Activated CD4-positive, alpha-beta T cell treated with anti-CD3 and anti-CD28 coated beads, Interleukin-2, amount 50 U/mL, for 24 hours (primary cell): ENCODE results near the gene PPEF2.
"Not testable (repeated sequence)": the region's sequence is repeated elsewhere in the genome, so short reads cannot be mapped to it uniquely, and the experiment has no call there.

Source experiments
- DNase-seq, 2 donors: peaks; one replicate each; pipeline ENCODE4 v3.0.0-alpha.2; 2020; ENCODE audit warnings: low read depth in 1 of 2, low spot score in 1 of 2

Gene PPEF2, protein sequence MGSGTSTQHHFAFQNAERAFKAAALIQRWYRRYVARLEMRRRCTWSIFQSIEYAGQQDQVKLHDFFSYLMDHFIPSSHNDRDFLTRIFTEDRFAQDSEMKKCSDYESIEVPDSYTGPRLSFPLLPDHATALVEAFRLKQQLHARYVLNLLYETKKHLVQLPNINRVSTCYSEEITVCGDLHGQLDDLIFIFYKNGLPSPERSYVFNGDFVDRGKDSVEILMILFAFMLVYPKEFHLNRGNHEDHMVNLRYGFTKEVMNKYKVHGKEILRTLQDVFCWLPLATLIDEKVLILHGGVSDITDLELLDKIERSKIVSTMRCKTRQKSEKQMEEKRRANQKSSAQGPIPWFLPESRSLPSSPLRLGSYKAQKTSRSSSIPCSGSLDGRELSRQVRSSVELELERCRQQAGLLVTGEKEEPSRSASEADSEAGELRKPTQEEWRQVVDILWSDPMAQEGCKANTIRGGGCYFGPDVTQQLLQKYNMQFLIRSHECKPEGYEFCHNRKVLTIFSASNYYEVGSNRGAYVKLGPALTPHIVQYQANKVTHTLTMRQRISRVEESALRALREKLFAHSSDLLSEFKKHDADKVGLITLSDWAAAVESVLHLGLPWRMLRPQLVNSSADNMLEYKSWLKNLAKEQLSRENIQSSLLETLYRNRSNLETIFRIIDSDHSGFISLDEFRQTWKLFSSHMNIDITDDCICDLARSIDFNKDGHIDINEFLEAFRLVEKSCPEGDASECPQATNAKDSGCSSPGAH

DNA sequence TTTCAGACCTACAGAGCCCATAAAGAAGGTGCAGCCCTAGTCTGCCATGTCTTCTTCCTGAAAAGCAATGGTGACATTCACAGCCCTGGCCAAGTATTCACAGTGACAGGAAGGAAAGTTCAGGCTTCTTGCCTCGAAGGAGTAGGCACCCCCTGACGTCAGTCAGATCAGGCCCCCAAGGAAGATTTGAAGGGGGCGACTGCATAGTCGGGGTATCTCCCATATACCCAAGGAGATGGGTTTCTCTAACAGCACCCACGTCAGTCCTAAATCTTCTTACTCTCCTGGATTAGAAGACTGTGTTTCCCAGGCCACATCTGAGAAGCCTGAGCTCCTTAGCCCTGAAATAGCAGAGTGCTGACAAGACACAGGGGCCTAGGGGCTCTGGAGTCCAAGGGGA is at the start of gene PPEF2:
TSS of gene PPEF2 (minus strand) at position 101 of the 400 bp plus-strand sequence. CDS start 6,127 bp downstream, outside the sequence.
- no peak for DNase-seq

DNA sequence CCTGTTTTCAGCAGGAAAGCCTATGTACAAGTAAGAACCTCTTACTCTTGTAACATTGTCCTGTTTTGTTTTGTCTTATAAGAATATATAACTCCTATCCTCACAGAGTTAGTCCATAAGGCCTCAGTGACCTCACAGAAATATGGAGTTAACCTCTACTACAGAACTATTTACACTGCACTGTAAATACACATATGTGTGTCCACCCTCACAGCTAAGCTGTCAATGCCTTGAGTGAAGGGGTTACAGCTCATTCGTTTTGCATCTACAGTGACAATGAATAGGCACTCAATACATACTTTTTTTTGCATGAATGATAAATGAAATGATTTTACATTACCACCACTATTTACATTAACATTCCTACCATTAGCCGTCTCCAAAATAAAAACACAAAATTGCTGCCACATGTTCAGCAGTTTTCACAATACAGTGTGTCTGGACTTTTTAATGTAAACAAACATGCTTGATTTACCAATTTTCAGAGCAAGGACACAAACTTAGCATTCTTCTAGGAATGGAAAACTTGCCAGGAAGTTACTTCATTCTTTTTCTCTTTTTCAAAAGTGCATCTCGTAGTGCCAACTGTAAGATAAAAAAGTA is 48.1 kb upstream of the PPEF2 start:
- DNase-seq: no peak

DNA sequence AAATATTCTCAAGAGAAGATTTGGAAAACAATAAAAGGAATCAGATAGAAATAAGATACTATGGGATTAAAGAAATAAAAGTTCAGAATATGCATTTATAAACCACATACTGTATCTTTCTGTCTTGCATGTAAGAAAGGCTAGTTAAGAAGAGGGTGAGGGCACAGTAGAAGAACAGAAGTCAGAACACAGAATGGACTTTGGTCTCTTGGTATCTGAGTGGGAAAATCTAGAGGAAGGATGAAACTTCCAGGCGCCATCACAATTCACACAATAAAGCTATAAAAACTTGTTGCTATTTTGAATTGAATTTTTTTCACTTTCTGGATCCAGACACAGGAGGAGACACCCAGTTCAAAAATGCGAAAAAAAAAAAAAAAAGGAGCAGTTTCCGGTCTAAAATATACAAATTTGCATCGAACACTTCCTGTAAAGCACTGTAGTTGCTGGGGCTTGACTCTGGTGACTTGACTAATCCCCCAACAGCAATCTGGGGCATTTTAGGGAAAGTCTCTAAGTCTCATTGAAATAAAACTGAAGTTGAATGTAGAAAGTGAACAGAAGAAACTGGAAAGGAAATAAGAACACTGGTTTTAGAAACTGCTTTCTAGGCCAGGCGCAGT is 46.7 kb upstream of the PPEF2 start:
- DNase-seq: no peak

DNA sequence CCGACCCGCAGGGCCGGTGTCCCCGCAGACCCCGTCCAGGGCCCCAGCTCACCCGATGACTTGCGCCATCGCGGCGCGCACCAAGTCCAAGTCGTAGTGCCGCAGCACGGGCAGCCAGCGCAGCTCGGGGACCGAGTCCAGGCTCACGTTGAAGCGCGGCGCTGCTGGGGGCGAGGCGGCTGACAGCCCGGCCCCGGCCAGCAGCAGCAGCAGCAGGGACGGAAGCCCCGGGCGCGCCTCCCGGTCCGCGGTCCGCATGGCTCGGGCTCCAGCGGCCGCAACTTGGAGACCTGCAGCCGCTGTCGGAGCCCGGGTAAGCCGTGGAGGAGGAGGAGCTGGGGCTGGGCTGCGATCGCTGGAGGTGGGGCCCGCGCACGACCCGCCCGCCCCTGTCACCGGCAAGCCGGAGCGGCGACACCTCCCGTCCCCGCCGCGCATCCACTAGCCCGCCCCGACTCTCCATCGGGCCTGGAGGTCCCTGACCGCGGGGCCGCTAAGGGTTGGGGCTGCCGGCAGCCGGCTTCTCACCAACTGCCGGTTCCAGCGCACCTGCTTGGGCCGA is 38.5 kb upstream of the PPEF2 start, which contains the start of gene NAAA:
TSS of gene NAAA (minus strand) at position 322 of the 562 bp plus-strand sequence. CDS start at position 258, 64 bp downstream.
- DNase-seq: peak; percentile 61 to 69

DNA sequence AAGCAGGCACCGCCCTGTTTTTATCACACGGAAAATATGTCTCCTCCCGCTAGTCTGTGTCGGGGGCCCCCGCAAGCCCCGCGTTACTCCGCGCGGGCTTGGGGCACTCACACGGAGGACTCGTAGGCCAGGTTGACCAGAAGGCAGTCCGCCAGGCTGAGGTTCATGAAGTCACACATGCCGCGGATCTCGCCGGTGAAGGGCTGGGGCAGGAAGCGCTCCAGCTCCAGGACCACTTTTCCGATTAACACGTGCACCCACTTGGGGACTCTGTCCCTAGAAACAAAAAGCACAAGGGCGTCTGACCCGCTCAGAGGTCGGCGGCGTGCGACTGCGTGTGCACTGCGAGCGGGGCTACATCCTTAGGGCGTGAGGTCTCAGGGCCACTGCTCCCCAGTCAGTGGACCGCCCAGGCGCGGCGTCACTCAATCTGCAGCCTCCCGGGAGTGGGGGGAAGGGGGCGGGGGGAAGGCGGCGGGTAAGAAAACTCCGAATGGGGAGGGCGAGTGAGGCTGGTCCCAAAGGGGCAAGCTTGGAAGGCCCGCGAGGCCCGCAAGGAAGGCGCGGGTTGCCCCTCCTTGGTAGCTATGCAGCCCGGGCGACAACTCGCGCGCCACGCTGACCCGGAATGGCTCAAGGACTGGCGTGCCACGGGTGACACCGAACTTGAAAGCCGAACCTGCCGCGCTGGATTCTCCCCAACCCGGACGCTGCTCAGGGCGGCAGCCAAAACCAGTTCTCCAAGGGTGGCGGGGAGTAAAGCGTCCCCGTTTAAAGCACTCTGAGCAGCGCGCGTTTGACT is 37.8 kb upstream of the PPEF2 start:
- peak; percentile 64 to 65 for DNase-seq

DNA sequence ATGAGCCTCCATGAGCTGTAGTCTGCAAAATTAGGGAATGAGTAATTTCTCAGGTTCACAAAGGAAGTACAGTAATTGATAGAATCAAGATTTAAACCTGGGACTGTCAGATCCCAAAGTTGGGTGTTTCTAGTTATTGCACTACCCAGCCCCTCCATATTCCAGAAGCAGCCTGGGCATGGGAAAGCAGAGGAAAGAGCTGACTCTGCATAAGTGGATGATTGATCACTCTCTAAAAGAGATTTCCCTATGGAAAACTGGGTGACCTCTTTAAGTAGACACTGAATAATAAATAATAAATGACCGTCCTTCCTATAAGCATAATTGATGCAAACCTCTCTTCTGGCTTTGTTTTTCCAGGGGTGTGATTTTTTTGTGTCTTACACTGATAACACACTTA is 33.4 kb upstream of the PPEF2 start:
- DNase-seq: no peak

DNA sequence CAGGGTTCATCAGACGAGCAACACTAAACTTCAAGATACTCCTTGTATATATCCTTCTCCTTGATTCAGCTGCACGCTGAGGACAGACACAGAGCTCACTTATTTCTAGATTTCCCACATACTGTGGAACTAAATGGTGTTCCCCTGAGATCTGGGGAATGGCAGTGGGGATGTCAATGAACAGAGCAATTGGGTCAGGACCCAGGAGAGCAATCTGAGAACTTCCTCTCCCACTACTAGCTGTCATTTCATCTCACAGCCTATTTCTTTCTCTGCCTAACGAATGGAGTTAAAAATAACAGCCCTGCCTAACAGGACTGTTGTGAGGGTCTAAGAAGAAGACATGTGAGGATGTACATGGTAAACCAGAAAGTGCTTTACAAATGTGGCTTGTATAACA is 27.9 kb upstream of the PPEF2 start:
- no peak for DNase-seq

DNA sequence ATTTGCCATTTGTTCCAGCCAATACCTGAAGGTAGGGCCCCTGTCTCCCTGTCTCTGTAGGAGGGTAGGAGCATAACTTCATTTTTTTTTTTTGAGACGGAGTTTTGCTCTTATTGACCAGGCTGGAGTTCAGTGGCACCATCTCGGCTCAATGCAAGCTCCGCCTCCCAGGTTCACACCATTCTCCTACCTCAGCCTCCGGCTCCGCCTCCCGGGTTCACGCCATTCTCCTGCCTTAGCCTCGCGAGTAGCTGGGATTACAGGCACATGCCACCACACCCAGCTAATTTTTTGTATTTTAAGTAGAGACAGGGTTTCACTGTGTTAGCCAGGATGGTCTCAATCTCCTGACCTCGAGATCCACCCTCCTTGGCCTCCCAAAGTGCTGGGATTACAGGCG is 22.7 kb upstream of the PPEF2 start:
- DNase-seq: not testable (repeated sequence)

DNA sequence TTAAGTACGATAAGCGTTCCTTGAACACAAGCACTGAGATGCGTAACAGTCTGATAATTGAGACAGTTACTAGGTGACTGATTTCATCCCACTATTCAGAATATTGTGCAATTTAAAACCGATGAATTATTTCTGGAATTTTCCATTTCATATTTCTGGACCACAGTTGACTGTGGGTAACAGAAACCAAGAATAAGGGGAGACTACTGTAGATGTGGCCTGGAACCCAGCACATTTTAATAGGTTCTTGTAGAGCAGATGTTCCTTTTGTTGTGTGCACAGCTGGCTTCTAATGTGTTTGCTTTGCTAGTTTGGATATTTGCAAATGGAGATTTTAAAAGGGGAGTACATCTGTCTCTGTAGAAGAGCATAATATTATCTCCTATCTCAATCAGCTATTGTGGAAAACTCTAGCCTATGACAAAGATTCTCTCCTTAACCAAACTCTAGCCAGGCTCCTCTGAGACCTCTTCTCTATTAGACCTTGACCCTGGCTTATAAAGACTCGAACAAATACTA is 22.1 kb upstream of the PPEF2 start:
- no peak for DNase-seq

DNA sequence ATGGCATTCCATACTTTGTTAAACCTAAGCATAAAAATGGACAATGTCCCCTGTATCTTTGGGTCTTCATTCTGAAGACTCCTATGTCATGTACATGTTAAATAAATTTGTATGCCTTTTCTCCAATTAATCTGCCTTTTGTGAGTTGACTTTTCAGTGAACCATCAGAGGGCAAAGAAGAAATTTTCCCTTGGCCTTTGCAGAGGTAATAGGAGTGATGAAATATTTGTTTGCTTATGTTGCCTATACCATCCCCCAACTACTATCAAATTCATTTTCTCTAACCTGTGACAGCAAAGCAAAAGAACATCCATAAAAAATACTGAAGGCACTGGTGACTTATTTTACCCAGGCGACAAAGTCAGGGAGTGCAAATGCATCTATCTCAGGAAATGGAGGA is 20.3 kb upstream of the PPEF2 start:
- DNase-seq: no peak

DNA sequence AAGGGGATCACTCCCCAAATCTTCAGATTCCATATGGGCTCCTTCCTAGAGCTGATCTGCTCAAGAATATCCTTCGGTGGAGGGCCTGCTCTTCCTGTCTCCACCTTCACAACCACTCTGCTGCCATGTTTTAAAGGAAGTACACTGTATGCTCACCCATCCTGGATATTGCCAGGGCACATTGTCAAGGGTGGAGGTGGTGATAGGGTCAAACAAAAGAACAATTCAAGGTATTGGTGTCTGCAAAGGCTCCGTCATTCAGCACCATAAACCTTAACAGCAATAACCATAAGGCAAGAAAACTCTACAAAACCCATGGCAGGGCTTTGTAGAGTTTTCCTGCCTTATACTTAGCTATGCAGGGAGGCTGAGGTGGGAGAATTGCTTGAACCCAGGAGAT is 19.7 kb upstream of the PPEF2 start:
- no peak for DNase-seq

DNA sequence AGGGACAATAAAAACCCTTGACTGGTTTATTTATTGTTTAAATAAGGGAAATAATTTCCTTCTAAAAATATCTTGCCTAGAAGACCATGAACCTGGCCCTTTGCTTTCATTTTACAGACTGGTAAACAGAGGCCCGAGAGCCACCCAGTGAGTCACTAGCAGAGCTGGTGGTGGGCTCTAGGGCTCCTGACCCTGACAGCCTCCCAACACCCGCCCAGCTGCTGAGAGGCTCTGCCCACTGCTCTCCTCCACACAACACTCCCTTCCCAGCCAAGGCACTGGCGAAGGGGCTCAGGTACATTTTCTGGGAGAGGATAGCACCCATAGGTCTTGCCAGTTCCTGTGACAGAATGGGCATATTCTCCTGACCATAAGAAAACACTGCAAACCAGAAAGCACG is 18.1 kb upstream of the PPEF2 start:
- no peak for DNase-seq

DNA sequence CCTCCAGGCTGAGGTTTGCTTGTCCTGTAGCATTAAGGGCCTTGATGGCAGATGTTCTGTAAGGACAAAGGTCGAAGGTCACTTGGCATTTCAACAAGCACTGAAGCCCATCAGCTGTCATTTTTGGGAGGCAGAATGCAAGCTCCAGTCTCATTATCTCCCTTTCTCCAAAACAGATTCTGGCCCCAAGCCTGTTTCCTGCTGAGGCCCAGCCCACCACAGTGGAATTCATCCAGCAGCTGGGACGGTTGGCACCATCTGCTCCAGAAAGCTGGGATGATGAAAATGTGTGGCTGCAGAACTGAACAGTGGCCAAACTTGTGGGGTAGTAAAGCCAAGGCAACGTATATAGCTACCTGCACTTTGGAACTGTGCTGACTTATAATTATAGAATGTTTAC is 17.7 kb upstream of the PPEF2 start:
- DNase-seq: no peak

DNA sequence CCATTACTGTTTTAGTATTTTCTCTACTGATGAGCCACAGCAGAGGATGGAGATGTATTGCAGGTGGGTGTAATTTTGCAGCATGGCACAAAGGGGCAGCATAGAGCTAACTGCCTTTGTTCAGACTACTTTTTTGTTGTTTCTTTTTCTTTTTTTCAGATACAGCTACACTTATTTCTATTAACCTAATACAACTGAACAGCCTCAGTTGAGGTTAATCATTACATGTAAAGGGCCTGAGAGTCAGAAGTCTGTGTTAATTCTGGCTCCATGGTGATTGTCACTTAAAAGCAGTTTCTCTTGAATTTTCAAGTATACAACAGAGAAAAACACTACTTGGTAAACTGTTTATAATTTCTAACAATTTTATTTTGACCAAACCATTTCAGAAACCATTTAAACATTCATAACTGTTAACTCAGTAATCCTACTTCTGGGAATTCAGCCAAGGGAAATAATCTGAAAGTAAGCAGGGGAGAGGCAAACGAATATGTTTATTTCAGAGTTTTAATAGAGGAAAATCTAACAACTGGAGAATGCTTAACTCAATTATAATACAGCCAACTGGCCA is 13.9 kb upstream of the PPEF2 start:
- DNase-seq: peak in 1 of 2 donors; percentile 6

DNA sequence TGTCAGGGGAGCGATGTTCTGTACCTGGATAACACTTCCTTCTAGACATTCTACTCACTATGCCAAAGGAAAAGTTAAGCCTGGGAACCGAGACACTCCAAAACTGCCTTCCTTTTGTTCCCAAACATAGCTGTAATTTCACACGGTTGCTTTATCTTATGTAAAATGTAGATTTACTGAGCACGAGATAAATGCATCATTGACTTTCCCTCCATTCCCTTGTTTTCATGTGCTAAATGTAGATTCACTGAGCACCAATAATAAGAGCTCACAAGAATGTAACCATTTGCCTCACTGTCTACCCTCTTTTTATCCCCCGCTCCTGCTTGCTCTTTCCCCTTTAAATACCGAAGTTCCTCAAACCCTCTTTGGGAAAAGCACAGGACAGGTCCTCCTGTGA is 10.7 kb upstream of the PPEF2 start:
- DNase-seq: no peak

DNA sequence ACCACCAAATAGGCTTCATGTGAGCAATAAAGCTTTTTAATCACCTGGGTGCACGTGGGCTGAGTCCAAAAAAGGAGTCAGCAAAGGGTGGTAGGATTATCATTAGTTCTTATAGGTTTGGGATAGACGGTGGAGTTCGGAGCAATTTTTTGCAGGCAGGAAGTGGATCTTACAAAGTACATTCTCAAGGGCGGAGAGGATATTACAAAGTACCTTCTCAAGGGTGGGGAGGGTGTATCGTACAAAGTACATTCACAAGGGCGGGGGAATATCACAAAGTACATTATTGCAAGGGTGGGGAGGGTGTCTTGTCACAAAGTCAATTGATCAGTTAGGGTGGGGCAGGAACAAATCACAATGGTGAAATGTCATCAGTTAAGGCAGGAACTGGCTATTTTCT is 8.6 kb upstream of the PPEF2 start:
- not testable (repeated sequence) for DNase-seq

DNA sequence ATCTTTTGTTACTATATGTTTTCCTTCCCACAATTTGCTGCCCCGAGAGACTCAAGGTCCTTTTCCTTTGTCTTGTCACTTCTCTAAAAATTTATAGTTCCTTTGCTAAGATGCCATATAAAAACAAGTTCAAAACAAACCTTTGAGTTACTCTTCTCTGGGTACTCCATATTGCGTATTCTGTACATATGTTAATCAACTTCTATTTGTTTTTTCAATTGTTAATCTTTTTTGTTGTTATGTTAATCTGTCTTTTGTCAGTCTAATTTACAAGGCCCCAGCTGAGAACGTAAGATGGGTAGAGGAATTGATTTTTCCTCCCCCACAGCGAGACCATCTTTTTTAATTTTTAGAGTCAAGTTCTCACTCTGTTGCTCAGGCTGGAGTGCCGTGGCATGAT is 7.2 kb upstream of the PPEF2 start:
- DNase-seq: no peak

DNA sequence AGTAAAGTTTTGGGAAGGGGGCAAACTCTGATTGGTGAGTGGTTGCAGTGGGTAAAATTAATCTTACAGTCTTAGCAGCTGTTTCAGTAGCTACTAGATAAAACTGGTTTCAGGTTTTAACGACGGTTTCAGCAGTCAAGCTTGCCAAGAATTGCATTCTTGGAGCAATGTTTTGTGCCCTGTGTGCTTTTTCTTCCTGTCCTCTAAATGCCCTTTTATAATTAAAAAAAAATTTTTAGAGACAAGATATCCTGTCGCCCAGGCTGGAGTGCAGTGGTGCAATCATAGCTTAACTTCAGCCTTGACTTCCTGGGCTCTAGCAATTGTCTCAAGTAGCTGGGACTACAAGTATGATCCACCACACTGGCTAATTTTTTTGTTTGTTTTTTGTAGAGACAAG is 6.3 kb upstream of the PPEF2 start:
- DNase-seq: no peak

DNA sequence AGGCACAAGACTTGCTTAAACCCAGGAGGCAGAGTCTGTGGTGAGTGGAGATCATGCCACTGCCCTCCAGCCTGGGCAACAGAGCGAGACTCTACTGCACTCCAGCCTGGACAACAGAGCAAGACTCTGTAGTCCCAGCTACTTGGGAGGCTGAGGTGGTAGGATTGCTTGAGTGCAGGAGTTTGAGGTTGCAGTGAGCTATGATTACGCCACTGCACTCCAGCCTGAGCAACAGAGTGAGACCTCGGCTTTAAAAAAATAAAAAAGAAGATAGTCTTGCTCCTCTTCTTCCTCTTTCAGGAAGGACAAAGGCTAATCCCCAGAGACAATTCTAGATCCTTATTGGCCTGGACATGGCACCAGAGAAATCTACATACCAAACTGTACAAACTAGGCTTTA is 5.7 kb upstream of the PPEF2 start:
- DNase-seq: no peak

DNA sequence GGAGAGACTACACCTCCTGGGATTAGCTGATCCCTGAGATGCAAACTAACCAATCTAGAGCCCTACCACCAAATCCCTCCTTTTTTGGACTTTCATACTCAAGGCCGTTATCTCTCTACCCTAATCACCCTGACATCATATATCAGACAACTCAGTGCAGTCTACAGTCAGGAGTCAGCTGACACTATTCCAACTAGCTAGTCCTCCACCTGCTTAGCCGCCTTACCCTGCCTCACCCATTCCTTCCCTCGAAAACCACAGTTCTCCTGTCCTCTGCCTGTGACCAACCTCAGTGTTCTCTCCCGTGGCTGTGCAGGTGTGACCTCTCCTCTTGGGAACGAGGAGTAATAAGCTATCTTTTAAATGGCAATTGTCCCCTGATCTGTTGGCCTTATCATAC is 1.8 kb upstream of the PPEF2 start:
- no peak for DNase-seq
